Keratinocyte (primary cell): Measurements from ENCODE around the gene TENT4B.

Experiments
- CTCF ChIP-seq, 3 experiments: IDR thresholded peaks in 1 of 3; conservative IDR thresholded peaks in 1 of 3; optimal IDR thresholded peaks in 1 of 3; 2 replicates in 2 of 3; 3 replicates in 1 of 3; pipeline versions ENCODE3 to v1.5.1; 2011; ENCODE audit warnings: low read length in 3 of 3, mild to moderate bottlenecking in 3 of 3, moderate library complexity in 2 of 3, control low read depth in 1 of 3, inconsistent platforms in 1 of 3; ENCODE audit not compliant: insufficient read depth in 2 of 3; ENCODE audit errors: extremely low read depth in 1 of 3
- EZH2 ChIP-seq: IDR thresholded peaks from one replicate; pipeline ENCODE4 v1.6.1; 2012; ENCODE audit warnings: inconsistent platforms, mild to moderate bottlenecking, low read length, moderate library complexity

GRCh38 chr16:50161950-50162349 lies 8.8 kb downstream of the TENT4B start:
- no peak for TF ChIP-seq CTCF (optimal IDR thresholded peaks at IDR 0.05 in 1 of 3, IDR thresholded peaks at IDR 0.05 in 1 of 3, conservative IDR thresholded peaks at IDR 0.05 in 1 of 3; ENCODE audit: extremely low read depth in 1 of 3, insufficient read depth in 2 of 3, low read length in 3 of 3)
- TF ChIP-seq EZH2: no peak
